ENCODE data around the gene KDM3A.
"Not testable (repeated sequence)": the region's sequence is repeated elsewhere in the genome, so short reads cannot be mapped to it uniquely, and the experiment has no call there.

The KDM3A gene

DNA sequence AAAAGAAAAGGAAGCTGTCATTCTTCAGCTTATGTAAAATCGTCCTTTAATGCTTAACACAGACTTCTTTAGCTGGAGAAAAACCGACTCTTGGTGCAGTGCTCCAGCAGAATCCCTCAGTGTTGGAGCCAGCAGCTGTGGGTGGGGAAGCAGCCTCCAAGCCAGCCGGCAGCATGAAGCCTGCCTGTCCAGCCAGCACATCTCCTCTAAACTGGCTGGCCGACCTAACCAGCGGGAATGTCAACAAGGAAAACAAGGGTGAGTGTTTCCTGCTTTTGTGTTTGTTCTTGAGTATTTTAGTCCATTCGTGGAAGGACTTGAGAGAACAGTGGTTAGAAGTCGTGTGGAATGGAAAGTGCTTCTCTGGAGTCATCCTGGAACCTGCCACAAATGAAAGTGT is 38.9 kb downstream of the KDM3A start:
- no peak for DNase-seq (ENCODE audit: low read depth in 2 of 2)

DNA sequence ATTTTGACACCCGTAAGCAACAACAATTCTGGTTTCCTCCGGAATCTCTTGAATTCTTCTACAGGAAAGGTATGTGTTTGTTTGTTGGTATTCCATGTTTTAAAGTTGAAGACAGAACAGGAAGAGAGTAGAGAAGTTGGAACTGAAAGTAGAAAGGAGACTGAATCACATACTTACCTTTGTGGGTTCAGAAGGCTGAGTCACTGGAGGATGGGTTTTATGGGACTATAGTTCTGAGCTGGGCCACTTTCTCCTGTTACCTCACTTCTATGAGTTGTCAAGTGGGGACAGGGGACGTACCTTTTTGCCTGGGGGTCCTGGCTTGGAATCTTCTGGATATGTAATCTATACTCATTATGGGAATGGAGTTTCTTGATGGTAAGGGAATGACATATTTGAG is 40.9 kb downstream of the KDM3A start:
- DNase-seq (ENCODE audit: low read depth in 2 of 2): no peak

DNA sequence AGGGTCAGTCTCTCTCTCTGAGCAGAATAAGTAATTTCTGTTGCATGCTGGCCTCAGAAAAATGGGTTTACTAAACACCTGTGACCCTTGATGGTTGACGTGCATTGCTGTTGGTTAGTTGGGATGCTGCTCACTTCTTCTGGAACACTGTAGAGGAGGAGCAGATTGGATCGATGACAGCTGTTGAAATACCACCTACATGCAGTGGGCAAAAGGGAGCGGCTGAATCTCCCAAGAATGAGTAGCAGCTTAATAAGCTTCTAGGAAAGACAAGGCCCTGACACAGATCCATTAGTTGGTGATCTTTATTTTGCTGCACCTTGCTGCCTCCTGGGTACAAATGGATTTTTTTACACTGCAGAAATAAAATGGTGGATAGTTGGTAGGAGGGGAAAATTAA is 43.2 kb downstream of the KDM3A start:
- no peak for DNase-seq (ENCODE audit: low read depth in 2 of 2)

DNA sequence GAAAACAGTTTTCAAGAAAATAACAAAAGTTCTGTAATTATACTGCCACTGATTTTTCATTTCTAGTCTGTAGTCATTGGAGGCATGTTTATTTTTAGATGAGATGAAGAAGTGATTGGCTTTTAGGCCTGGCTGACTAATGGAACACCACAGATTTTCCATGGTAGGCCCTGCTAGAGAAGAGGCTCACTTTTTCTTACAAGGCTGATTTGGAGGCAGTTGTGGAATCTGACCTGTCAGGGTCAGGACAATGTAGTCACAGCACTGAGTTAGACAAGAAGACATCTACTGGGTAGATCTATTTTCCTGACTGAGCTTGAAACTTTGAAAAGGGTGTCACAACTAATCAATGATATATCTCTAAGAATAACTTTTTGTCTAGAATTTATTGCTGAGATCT is 43.9 kb downstream of the KDM3A start:
- DNase-seq (ENCODE audit: low read depth in 2 of 2): no peak

GRCh38 chr2:86485802-86486201 is 44.6 kb downstream of the KDM3A start:
- DNase-seq (ENCODE audit: low read depth in 2 of 2): no peak

GRCh38 chr2:86487062-86487461 is 45.9 kb downstream of the KDM3A start:
- DNase-seq (ENCODE audit: low read depth in 2 of 2): no peak

DNA sequence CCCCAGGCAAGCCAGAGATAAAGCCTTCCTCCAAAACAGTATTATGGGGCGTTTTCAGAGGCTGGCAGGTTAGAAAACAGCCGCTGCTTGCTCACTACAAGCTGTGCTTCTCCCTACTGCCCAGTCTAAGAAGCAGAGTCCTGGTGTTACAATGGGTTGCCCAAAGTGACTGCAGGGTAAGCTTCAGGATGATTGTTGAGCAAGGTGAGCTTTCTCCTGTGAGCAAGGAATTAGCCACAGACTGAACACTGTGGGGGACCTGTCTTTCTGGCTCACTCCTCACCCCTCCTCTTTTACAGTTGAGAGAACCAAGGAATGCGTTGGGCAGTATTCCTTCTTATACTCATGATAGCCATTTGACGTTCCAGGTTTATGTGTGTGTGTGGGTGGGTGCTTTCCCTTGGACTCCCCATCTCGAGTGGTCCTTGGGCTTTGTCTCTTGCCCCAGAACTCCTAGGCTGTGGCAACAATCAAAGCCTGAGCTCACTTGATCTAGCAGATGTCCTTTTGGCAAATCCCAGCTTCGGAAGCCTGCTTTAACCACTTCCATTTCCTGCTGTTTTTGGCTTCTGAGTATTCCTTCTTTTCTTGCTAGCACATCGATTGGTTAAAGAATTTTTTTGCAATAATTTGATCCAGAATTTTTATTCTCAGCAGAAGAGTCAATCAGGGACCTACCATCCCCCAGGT is 47.5 kb downstream of the KDM3A start:
- DNase-seq (ENCODE audit: low read depth in 2 of 2): no peak

DNA sequence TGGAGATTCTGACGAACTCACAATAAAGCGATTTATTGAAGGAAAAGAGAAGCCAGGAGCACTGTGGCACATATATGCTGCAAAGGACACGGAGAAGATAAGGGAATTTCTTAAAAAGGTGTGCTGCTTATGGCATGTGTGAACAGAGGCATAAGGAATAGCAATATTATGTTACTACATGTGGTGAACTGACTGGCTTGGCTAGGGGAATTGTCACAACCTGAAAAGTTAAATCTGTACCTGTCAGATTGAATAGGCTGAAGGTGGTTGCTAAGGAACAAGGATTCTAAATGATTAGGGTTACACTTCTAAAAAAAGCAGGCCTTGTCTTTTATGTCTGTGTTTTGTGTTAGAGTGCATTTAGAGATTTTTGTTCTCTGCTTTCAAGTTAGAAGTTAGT is 48.4 kb downstream of the KDM3A start:
- DNase-seq (ENCODE audit: low read depth in 2 of 2): no peak

DNA sequence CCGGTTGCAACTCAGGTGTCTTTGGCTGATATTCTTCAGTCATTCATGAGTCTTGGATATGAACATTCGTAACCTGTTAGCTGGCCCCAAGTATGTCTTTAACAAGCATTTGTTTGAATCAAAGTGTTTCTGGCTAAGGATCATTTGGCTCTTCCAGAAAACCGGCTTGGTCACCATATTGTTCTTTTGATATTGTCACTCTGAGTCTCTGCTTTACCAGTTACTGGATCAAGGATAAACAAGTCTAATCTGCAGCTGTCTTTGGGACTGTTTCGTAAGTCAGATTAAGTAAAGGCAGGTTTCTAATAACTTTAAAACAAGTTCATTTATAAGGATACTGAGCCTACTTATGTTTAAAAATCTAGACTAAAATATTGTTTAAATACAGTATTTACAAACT is 49.1 kb downstream of the KDM3A start:
- DNase-seq (ENCODE audit: low read depth in 2 of 2): no peak

GRCh38 chr2:86491088-86491487 is 49.9 kb downstream of the KDM3A start:
- DNase-seq (ENCODE audit: low read depth in 2 of 2): no peak

- DNase-seq (ENCODE audit: low read depth in 2 of 2): no peak
These were observed 50.9 kb downstream of the KDM3A start for GRCh38 chr2:86492048-86492453.

DNA sequence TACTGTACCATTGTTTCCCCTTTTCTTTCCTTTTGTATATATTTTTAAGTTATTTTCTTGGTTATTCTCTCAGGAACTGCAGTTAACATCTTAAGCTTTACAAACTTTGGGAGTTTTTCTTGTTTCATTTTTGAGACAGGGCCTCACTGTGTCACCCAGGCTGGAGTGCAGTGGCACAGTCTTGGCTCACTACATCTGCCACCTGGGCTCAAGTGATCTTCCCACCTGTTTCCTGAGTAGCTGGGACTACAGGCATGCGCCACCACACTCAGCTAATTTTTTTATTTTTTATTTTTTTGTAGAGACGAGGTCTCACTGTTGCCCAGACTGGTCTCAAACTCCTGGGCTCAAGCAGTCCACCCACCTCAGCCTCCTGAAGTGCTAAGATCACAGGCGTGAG is 55.2 kb downstream of the KDM3A start:
- not testable (repeated sequence) for DNase-seq (ENCODE audit: low read depth in 2 of 2)

GRCh38 chr2:86498468-86499260 is 57.5 kb downstream of the KDM3A start:
- DNase-seq (ENCODE audit: low read depth in 2 of 2): no peak

GRCh38 chr2:86499326-86499725 is 58.2 kb downstream of the KDM3A start:
- DNase-seq (ENCODE audit: low read depth in 2 of 2): no peak

- DNase-seq (ENCODE audit: low read depth in 2 of 2): no peak
These were observed 59.3 kb downstream of the KDM3A start for GRCh38 chr2:86500325-86501083.

DNA sequence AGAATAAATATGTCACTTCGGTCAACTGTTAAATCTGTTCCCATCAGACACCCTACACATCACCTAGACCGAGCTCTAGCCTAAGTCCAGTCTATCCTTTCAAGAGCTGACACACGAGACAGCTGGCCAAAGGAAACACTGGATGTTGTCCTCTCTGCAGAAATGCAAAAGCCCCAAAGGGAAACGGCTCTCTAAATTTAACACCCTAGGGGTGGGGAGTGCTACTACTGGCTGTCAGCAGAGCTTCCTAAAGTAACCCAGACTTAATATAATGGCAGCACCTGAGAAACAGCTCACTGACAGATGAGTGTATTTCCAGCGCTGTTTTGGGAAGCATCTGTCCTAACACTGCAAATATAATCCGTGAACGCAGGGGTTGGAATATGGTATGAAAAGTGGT is 66.4 kb downstream of the KDM3A start:
- DNase-seq (ENCODE audit: low read depth in 2 of 2): no peak

DNA sequence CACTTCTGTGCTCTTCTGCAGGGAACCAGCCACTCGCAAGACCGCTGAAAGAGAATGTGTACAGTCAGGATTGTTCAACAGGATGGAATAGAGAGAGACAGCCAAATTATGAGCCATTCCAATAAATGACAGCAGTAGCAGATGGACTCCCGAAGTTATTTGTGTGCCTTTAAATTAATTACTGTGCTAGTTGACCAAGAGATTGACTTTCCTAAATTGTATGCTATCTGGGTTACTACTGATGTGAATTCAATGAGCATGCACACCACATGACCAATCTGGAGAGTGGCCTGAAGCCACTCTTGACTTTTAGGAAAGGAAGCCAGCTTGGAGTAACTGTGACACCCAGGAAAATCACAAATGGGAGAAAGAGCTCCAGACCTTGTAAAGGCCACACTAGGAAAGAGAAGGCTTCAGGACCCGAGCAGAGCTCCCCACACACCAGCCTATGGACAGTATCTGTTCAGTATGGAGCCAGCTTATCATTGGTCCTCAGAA is 69.3 kb downstream of the KDM3A start:
- DNase-seq (ENCODE audit: low read depth in 2 of 2): no peak

GRCh38 chr2:86512034-86512433 is 70.9 kb downstream of the KDM3A start:
- no peak for DNase-seq (ENCODE audit: low read depth in 2 of 2)

- no peak for DNase-seq (ENCODE audit: low read depth in 2 of 2)
These were observed 71.7 kb downstream of the KDM3A start for GRCh38 chr2:86512892-86513291.

DNA sequence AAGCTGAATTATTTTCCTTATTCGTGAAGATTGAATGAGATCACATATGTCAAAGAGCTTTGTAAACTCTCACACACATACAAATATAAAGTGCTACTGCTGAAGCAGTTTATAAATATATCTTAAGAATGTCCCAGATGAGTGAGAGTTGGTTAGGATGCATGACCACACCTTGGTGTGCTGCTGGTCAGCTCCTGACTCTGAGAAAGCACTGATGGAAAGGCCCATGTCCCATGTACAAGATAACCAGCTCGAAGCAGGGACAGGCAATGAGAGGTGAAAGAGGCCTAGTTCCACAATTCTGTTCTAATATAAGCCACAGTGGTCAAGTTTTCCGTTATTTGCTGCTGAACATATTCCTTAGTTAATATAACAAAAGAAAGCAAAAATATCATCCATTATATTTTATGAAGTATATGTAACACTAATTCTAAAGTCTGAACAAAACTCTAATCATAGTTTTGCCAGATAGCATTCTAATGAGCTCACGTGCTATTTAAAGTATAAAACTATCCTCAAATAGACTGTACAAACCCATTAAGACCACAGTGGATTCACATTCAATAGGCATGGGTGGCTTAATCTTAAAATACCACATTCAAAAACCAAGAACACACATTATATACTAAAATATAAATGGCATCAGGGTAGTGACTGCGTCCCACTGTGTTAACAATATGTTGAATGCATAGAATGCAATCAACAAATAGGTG is 72.9 kb downstream of the KDM3A start:
- DNase-seq (ENCODE audit: low read depth in 2 of 2): no peak

- no peak for DNase-seq (ENCODE audit: low read depth in 2 of 2)
These were observed 77.3 kb downstream of the KDM3A start for GRCh38 chr2:86518481-86518880.

DNA sequence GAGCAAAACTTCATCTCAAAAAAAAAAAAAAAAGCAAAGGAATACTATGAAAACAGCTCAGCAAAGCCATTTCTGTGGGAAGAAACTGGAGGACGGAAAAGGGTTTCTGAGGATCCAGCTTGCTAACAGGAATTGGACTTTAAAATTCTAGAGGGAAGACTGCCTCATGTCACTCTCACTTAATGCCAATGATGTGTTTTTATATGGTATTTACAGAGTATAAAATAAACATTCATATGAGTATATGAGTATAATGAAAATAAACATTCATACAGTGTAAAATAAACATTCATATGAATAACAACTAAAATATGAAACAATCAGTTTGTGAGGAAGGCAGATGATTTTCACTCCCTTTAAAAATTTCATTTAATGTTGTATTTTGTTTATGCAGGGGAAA is 78.2 kb downstream of the KDM3A start:
- no peak for DNase-seq (ENCODE audit: low read depth in 2 of 2)
